ENCODE measurements around the gene A2ML1. TPM values are rescaled to one million over a fixed set of nuclear protein-coding genes. Genes with fewer than 3 reads are reported as not detected.

The A2ML1 gene
- total and polyA plus RNA-seq, 12 donors = 0.13 to 0.20 TPM; not detected in 10

- Histone ChIP-seq H3K9me3 (no peaks in the 10 kb centered on the region), H3K27ac (no peak overlapping the region), H3K36me3 (no peaks in the 10 kb centered on the region), H3K4me3 (no peak overlapping the region), H3K27me3 (no peaks in the 10 kb centered on the region), H3K4me1 (peaks cover 0 to 5% (median 0%) of the 10 kb centered on the region in 9 donors)
- WGBS, 2 donors = 97 to 98% methylated on average over 3 of the region's 3 CpGs
- intact Hi-C loops (cut with DNase I) = loop anchor here in 9 of 10 donors (2.0 to 10.0 kb wide), 8 partner anchors 107 to 211 kb away; no protein-coding TSS in a partner anchor
- no peak for TF ChIP-seq CTCF (IDR thresholded peaks at IDR 0.05)
- DNase-seq (no peak), ATAC-seq (no peak)
These were observed 69.6 kb downstream of the A2ML1 start for GRCh38 chr12:8891976-8892375.

- TF ChIP-seq CTCF (IDR thresholded peaks at IDR 0.05) = no peak
- no peak for ATAC-seq
- no peaks in the 10 kb centered on the region for H3K36me3 ChIP-seq
- no peaks in the 10 kb centered on the region for H3K27me3 ChIP-seq
- H3K4me1 ChIP-seq = peaks cover 0 to 5% (median 0%) of the 10 kb centered on the region in 9 donors
- DNase-seq = no peak
- intact Hi-C loops (cut with DNase I) = loop anchor here in 7 of 10 donors (5.0 to 10.0 kb wide), 6 partner anchors 110 to 212 kb away; no protein-coding TSS in a partner anchor
- H3K9me3 ChIP-seq = no peaks in the 10 kb centered on the region
- H3K4me3 ChIP-seq = no peak overlapping the region
- H3K27ac ChIP-seq = no peak overlapping the region
These were observed 72.0 kb downstream of the A2ML1 start for GRCh38 chr12:8894378-8894777.

- H3K9me3 ChIP-seq = no peaks in the 10 kb centered on the region
- H3K27me3 ChIP-seq = no peaks in the 10 kb centered on the region
- DNase-seq (no peak), ATAC-seq (no peak)
- no peak overlapping the region for H3K4me3 ChIP-seq
- intact Hi-C loops (cut with DNase I) = loop anchor here in 7 of 10 donors (5.0 to 10.0 kb wide), 6 partner anchors 110 to 213 kb away; no protein-coding TSS in a partner anchor
- H3K4me1 ChIP-seq = peaks cover 0 to 5% (median 0%) of the 10 kb centered on the region in 9 donors
- TF ChIP-seq CTCF (IDR thresholded peaks at IDR 0.05) = no peak
- H3K27ac ChIP-seq = no peak overlapping the region
- H3K36me3 ChIP-seq = no peaks in the 10 kb centered on the region
- WGBS, 2 donors = 68 to 70% methylated on average over 1 of the region's 1 CpG
These were observed 72.6 kb downstream of the A2ML1 start for GRCh38 chr12:8894986-8895385.

- TF ChIP-seq CTCF (IDR thresholded peaks at IDR 0.05) = no peak
- ATAC-seq (no peak), DNase-seq (no peak)
- 92 to 93% methylated on average over 7 of the region's 7 CpGs for WGBS, 2 donors
- H3K27ac ChIP-seq = no peak overlapping the region
- no peaks in the 10 kb centered on the region for H3K27me3 ChIP-seq
- no peaks in the 10 kb centered on the region for H3K9me3 ChIP-seq
- H3K36me3 ChIP-seq = no peaks in the 10 kb centered on the region
- intact Hi-C loops (cut with DNase I) = loop anchor here in 5 of 10 donors (10.0 kb wide), 3 partner anchors 112 to 212 kb away; no protein-coding TSS in a partner anchor
- no peak overlapping the region for H3K4me3 ChIP-seq
- no peaks in the 10 kb centered on the region for H3K4me1 ChIP-seq
These were observed 74.7 kb downstream of the A2ML1 start for GRCh38 chr12:8897081-8897480.

All from heart right ventricle (tissue), 16 donors.